SHP77 (cell line): ENCODE measurements around the gene DENND1A.

Experiments used
- DNase-seq, 2 experiments: peaks; one replicate each; lab custom pipeline; 2025; lab: John Stamatoyannopoulos, UW

The DENND1A gene

GRCh38 chr9:123358181-123358905 lies 571.6 kb downstream of the DENND1A start:
- DNase-seq = no peak

- no peak for DNase-seq
Measured at GRCh38 chr9:123357743-123358059, 572.2 kb downstream of the DENND1A start.

- no peak for DNase-seq
Measured at GRCh38 chr9:123356851-123357742, 572.8 kb downstream of the DENND1A start.

GRCh38 chr9:123355761-123356431 lies 574.0 kb downstream of the DENND1A start, which contains the start of gene CRB2:
Gene CRB2, plus strand, starts transcription at chr9:123356197. Its CDS starts 64 bp downstream, at chr9:123356261.
- peak in 1 of 2 experiments; percentile 43 for DNase-seq

- DNase-seq = no peak
Measured at GRCh38 chr9:123354806-123355508, 575.0 kb downstream of the DENND1A start.

- peak; percentile 45 to 60 for DNase-seq
Measured at GRCh38 chr9:123353984-123354591, 575.8 kb downstream of the DENND1A start.

- no peak for DNase-seq
Measured at GRCh38 chr9:123353041-123353440, 576.9 kb downstream of the DENND1A start.

- DNase-seq = peak in 1 of 2 experiments; percentile 22
Measured at GRCh38 chr9:123350590-123351310, 579.2 kb downstream of the DENND1A start.

- DNase-seq = peak; percentile 57 to 72
Measured at GRCh38 chr9:123349691-123350480, 580.0 kb downstream of the DENND1A start.

GRCh38 chr9:123349033-123349432 lies 580.9 kb downstream of the DENND1A start:
- DNase-seq = no peak

GRCh38 chr9:123348317-123348992 lies 581.5 kb downstream of the DENND1A start:
- no peak for DNase-seq

GRCh38 chr9:123347289-123348060 lies 582.5 kb downstream of the DENND1A start:
- DNase-seq = peak in 1 of 2 experiments; percentile 31

GRCh38 chr9:123346826-123347225 lies 583.1 kb downstream of the DENND1A start:
- no peak for DNase-seq

- DNase-seq = peak in 1 of 2 experiments; percentile 31
Measured at GRCh38 chr9:123346026-123346425, 583.9 kb downstream of the DENND1A start.

- DNase-seq = no peak
Measured at GRCh38 chr9:123345567-123345955, 584.4 kb downstream of the DENND1A start.

GRCh38 chr9:123344192-123344949 lies 585.6 kb downstream of the DENND1A start:
- no peak for DNase-seq

GRCh38 chr9:123343443-123344191 lies 586.3 kb downstream of the DENND1A start:
- no peak for DNase-seq
